HG03196 (cell line): ENCODE results near the gene MSRB1.
A peak's percentile ranks its signal among the peaks of the same experiment; 100 is the strongest.

Experiments used
- ATAC-seq: cut with Tn5 transposase; IDR thresholded peaks from one replicate; pipeline ENCODE4 v1.9.1; 2021; ENCODE audit not compliant: unreplicated experiment

Gene MSRB1

DNA sequence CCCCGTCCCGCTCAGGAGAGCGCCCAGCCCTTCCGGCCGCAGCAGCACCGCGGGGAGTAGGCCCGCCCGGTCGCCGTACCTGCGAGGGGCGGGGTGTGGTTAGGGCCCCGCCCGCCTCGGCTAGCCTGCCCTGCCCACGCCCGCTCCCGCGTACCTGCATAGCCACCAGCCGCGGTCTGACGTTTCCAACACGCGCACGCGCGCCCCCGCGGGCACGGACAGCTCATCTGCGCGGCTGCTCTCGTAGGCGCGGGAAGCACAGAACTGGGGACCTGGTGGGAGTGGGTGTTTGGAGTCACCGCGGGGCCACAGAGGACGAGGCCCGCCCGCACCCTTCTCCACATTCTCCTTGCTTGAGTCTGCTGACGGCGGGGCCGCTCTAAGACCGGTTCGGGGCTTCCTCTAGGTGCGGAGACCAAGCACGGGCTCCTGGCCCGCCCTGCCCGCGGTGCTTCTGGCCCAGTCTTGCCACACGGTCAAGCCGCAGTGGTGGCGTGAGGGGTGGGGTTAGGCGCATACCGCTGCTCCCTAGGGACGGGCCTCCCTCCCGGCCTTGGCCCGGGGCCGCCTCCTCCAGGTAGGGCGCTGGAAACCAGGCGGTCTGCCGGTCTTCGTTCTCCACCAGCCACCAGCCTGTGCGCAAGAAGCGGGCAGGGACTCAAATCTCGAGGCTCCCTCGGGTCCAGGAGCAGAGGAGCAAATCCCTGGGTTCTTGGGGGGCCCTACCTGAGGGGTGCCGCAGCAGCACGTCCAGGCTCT, 36.5 kb upstream of the MSRB1 start:
- no peak for ATAC-seq

DNA sequence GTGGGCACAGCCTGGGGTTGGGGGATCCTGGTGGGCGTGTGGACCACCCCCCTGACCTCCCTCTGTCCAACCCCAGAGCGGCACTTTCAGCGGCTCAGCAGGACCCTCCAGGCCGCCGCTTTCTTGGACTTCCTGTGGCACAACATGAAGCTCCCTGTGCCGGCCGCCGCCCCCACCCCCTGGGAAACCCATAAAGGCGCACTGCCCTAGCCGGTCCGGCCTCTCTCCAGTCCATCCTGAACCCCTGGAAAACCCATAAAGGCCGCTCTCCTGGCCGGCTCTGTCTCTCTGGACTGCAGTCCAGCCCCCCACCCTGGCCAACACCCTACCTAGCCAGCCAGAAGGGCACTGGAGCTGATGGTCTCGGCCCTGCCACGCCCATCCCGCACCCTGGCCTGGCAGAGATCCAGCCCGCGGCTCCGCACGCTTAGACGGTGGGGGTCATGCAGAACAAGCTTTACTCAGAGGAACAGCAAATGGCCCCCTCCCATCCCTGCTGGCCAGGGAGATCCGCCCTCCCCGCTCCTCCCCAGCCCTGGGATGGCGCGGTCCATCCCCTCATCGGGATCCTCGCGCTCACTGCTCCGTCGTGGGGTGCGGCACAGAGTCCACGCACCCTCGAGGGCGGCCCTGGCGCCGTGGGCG, 35.6 kb upstream of the MSRB1 start:
- no peak for ATAC-seq

- no peak for ATAC-seq
Measured at GRCh38 chr16:1977875-1978268, 34.9 kb upstream of the MSRB1 start.

GRCh38 chr16:1976951-1977874, 34.2 kb upstream of the MSRB1 start:
- no peak for ATAC-seq

- no peak for ATAC-seq
Measured at GRCh38 chr16:1976216-1976520, 33.2 kb upstream of the MSRB1 start.

- ATAC-seq = no peak
Measured at GRCh38 chr16:1975432-1976215, 32.6 kb upstream of the MSRB1 start.

GRCh38 chr16:1974157-1975070, 31.4 kb upstream of the MSRB1 start:
- ATAC-seq = no peak

GRCh38 chr16:1973461-1974156, 30.6 kb upstream of the MSRB1 start:
- no peak for ATAC-seq

- no peak for ATAC-seq
Measured at GRCh38 chr16:1972490-1972877, 29.5 kb upstream of the MSRB1 start.

- ATAC-seq = peak; percentile 64
Measured at GRCh38 chr16:1971796-1972489, 28.9 kb upstream of the MSRB1 start, which contains the start of gene TBL3. TSS of gene TBL3 (plus strand) at chr16:1972053. CDS start at chr16:1972165, 112 bp downstream.

GRCh38 chr16:1968146-1968953, 25.4 kb upstream of the MSRB1 start:
- ATAC-seq = no peak

GRCh38 chr16:1966460-1966859, 23.5 kb upstream of the MSRB1 start, which contains the start of gene RNF151:
TSS of gene RNF151 (plus strand) at chr16:1966856. CDS start at chr16:1966882, 26 bp downstream.
- ATAC-seq = no peak

GRCh38 chr16:1965396-1966001, 22.5 kb upstream of the MSRB1 start:
- ATAC-seq = no peak

DNA sequence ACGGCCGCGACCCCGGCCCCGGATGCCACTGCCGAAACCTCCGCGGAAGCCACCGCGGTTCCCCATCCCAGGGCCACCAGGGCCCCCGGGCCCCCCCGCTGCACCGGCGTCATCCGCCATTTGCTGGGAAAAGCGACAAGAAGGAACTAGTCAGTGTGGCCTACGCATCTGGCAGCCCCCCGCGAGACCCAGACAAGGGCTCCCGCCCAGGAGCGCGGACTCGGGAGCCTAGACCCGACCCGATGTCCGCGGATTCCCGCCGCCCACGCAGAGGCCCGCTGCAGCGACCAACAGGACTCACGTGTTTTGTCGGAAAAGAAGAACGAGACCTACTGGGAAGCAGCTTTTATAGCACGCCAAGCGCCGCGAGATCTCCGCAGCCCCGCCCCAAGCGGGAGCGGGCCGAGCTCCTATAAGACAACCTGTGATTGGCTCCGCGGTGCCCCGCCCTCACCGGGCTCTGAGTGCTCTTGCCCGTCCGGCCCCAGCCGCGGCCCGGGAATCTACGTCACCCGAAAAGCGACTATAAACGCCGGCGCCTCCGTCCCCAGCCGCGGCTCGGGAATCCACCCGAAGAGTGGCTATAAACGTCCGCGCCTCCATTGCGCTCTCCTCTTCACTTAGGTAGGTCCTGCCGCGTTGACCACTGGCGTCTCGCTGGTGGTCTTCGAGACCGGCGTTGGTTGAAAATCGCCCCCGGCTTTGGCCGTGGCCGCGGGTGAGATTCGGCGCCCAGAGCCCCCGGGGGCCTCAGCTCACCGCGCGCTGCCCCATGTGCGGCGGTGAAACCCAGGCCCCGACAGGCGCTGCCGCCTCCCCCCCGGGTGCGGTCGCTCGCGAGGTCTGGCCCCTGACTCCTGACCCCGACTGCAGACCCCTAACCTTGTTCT, 21.8 kb upstream of the MSRB1 start, which contains the start of gene RPS2:
TSS of gene RPS2 (minus strand) at position 321 of the 890 bp plus-strand sequence. CDS start at position 120, 201 bp downstream.
- peak; percentile 74 for ATAC-seq

- ATAC-seq = no peak
Measured at GRCh38 chr16:1963806-1964505, 21.0 kb upstream of the MSRB1 start.
